ENCODE data around the gene HIKESHI.

GRCh38 chr11:86335131-86335767, 33.2 kb downstream of the HIKESHI start:
- TF ChIP-seq SIN3A (IDR thresholded peaks at IDR 0.05; ENCODE audit: borderline replicate concordance, low read depth, low read length) (no peak), SMC3 (IDR thresholded peaks at IDR 0.05; ENCODE audit: low read depth, low read length) (no peak), GATA2 (CRISPR knock-in tag; IDR thresholded peaks at IDR 0.05) (no peak), ZBTB33 (IDR thresholded peaks at IDR 0.05; ENCODE audit: borderline replicate concordance, low read depth) (no peak), CTCF (IDR thresholded peaks at IDR 0.05) (no peak), NFIC (IDR thresholded peaks at IDR 0.05; ENCODE audit: borderline replicate concordance) (no peak), USF2 (IDR thresholded peaks at IDR 0.05; ENCODE audit: borderline replicate concordance, low read depth, low read length) (no peak), MXI1 (IDR thresholded peaks at IDR 0.05; ENCODE audit: low read depth, low read length) (no peak), EP300 (IDR thresholded peaks at IDR 0.05; ENCODE audit: borderline replicate concordance in 1 of 2, low read depth in 1 of 2, low read length in 1 of 2) (no peak), JUND (IDR thresholded peaks at IDR 0.05) (no peak)

All from SK-N-SH (cell line).